Upper lobe of left lung (tissue), 6 donors: ENCODE measurements around the gene SLC22A13. TPM values are rescaled to one million over a fixed set of nuclear protein-coding genes. Genes with fewer than 3 reads are reported as not detected.

Experiments
- ATAC-seq, 2 donors: fragments of 200-7000 bp; cut with Tn5 transposase; one replicate each; pipeline ENCODE4 v1.9.1; 2022; ENCODE audit warnings: mild to moderate bottlenecking in 2 of 2, moderate library complexity in 2 of 2; ENCODE audit not compliant: low FRiP score in 2 of 2
- DNase-seq, 2 donors: peaks; one replicate each; pipeline ENCODE4 v3.0.0-alpha.2; 2019 to 2020
- H3K27ac ChIP-seq, 4 donors: fragments of 200-600 bp; sonication (generic); one replicate each; pipeline ENCODE4 v1.5.1; 2016 to 2019
- H3K27me3 ChIP-seq, 4 donors: fragments of 200-600 bp; sonication (generic); one replicate each; pipeline ENCODE4 v1.5.1; 2017 to 2019
- H3K36me3 ChIP-seq, 4 donors: fragments of 200-600 bp; sonication (generic); one replicate each; pipeline ENCODE4 v1.5.1; 2016 to 2019
- H3K4me1 ChIP-seq, 4 donors: fragments of 200-600 bp; sonication (generic); one replicate each; pipeline ENCODE4 v1.5.1; 2018 to 2019
- H3K4me3 ChIP-seq, 4 donors: fragments of 200-600 bp; sonication (generic); one replicate each; pipeline ENCODE4 v1.5.1; 2017 to 2019; ENCODE audit warnings: mild to moderate bottlenecking in 2 of 4, moderate library complexity in 1 of 4
- H3K9me3 ChIP-seq, 4 donors: fragments of 200-600 bp; sonication (generic); one replicate each; pipeline ENCODE4 v1.5.1; 2018 to 2019
- EP300 ChIP-seq, 4 donors: sonication (generic); formaldehyde crosslinking; IDR thresholded peaks; one replicate each; pipeline ENCODE4 v1.5.1; 2017; ENCODE audit warnings: antibody characterized with exemption in 4 of 4, control low read depth in 2 of 4
- POLR2A ChIP-seq, 4 donors: fragments of 450-650 bp; IDR thresholded peaks; one replicate each; pipeline ENCODE4 v1.5.1; 2016 to 2017; ENCODE audit warnings: antibody characterized with exemption in 4 of 4, mild to moderate bottlenecking in 2 of 4
- POLR2AphosphoS5 ChIP-seq, 2 donors: sonication (generic); formaldehyde crosslinking; IDR thresholded peaks; one replicate each; pipeline ENCODE4 v1.5.1; 2017; ENCODE audit warnings: antibody characterized with exemption in 2 of 2
- WGBS, 2 donors: methylation state at CpG; one replicate each; pipeline ENCODE4 v1.1.5; 2017 to 2018; 5-methylcytosine and 5-hydroxymethylcytosine counted together
- total RNA-seq, 6 donors: library from RNA; depleted of rRNA in 4 of 6; stranded (reverse); fragments of >200 nt in 4 of 6; gene quantifications; one replicate each; pipeline versions ENCODE4 v1.1.0 to v1.2.1, GENCODE V29; 2016 to 2021
- TF ChIP-seq, protein P1 (sequence below), 6 experiments: fragments of 450-650 bp in 4 of 6; fragments of 200-600 bp in 2 of 6; sonication (generic) in 2 of 6; IDR thresholded peaks; one replicate each; pipeline ENCODE4 v1.5.1; 2016 to 2019; ENCODE audit warnings: antibody characterized with exemption in 6 of 6
- donor health status: DM: no; HTN: no; CAD: no; lungs with moderate emphysema.
- donor health status: DM: no; HTN: yes; CAD: no; lungs with severe emphysema.

The SLC22A13 gene
- total RNA-seq, 6 donors from 2014 or later = 0.27 to 1.6 (median 0.48) TPM; not detected in 2

GRCh38 chr3:38268087-38268486 is 2.5 kb downstream of the SLC22A13 start:
- no peak for TF ChIP-seq POLR2A (IDR thresholded peaks at IDR 0.05)
- no peak for TF ChIP-seq POLR2AphosphoS5 (IDR thresholded peaks at IDR 0.05)
- TF ChIP-seq, protein P1, sequence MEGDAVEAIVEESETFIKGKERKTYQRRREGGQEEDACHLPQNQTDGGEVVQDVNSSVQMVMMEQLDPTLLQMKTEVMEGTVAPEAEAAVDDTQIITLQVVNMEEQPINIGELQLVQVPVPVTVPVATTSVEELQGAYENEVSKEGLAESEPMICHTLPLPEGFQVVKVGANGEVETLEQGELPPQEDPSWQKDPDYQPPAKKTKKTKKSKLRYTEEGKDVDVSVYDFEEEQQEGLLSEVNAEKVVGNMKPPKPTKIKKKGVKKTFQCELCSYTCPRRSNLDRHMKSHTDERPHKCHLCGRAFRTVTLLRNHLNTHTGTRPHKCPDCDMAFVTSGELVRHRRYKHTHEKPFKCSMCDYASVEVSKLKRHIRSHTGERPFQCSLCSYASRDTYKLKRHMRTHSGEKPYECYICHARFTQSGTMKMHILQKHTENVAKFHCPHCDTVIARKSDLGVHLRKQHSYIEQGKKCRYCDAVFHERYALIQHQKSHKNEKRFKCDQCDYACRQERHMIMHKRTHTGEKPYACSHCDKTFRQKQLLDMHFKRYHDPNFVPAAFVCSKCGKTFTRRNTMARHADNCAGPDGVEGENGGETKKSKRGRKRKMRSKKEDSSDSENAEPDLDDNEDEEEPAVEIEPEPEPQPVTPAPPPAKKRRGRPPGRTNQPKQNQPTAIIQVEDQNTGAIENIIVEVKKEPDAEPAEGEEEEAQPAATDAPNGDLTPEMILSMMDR (IDR thresholded peaks at IDR 0.05) = no peak
- TF ChIP-seq EP300 (IDR thresholded peaks at IDR 0.05) = no peak
- 57 to 61% methylated on average over 5 of the region's 5 CpGs for WGBS, 2 donors
- Histone ChIP-seq H3K4me1 (no peaks in the 10 kb centered on the region), H3K27ac (no peak overlapping the region), H3K9me3 (no peaks in the 10 kb centered on the region), H3K27me3 (no peaks in the 10 kb centered on the region), H3K4me3 (no peak overlapping the region), H3K36me3 (no peaks in the 10 kb centered on the region)
- DNase-seq (no peak), ATAC-seq (peak in 1 of 2 donors; percentile 40)

DNA sequence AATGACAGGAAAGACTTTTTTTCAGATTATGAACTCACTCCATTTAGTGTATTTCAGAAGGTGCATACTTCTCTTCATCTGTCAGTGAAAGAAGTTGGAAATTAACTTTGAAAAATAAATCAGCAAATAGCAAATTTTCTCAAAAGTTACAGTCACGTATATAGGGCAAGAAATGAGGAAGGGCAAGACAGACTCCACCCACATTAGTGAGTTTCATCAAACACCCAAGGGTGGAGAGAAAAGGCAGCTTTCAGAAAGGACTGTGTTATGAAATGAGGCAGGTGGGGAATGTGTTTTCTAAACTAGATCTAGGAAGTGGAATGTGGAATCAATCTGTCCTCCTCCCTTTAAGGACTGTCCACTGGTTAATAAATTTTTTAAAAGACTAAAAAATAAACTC is 2.9 kb downstream of the SLC22A13 start:
- peak in 1 of 2 donors; percentile 41 for ATAC-seq
- Histone ChIP-seq H3K9me3 (no peaks in the 10 kb centered on the region), H3K4me3 (no peak overlapping the region), H3K4me1 (no peaks in the 10 kb centered on the region), H3K27ac (no peak overlapping the region), H3K27me3 (no peaks in the 10 kb centered on the region), H3K36me3 (no peaks in the 10 kb centered on the region)
- DNase-seq = no peak
- WGBS, 2 donors = 65 to 76% methylated on average over 1 of the region's 1 CpG
- TF ChIP-seq POLR2A (IDR thresholded peaks at IDR 0.05) = no peak
- no peak for TF ChIP-seq EP300 (IDR thresholded peaks at IDR 0.05)
- TF ChIP-seq, protein P1 (IDR thresholded peaks at IDR 0.05) = no peak
- no peak for TF ChIP-seq POLR2AphosphoS5 (IDR thresholded peaks at IDR 0.05)

- Histone ChIP-seq H3K27me3 (no peaks in the 10 kb centered on the region), H3K36me3 (peaks cover 0 to 4% (median 0%) of the 10 kb centered on the region in 4 donors), H3K9me3 (no peaks in the 10 kb centered on the region), H3K4me1 (no peaks in the 10 kb centered on the region), H3K4me3 (no peak overlapping the region), H3K27ac (no peak overlapping the region)
- ATAC-seq = no peak
- DNase-seq = no peak
- TF ChIP-seq EP300 (IDR thresholded peaks at IDR 0.05) = no peak
- TF ChIP-seq, protein P1 (IDR thresholded peaks at IDR 0.05) = no peak
- TF ChIP-seq POLR2AphosphoS5 (IDR thresholded peaks at IDR 0.05) = no peak
- TF ChIP-seq POLR2A (IDR thresholded peaks at IDR 0.05) = no peak
- WGBS, 2 donors = 85 to 88% methylated on average over 3 of the region's 3 CpGs
Observed at GRCh38 chr3:38270606-38271005, 5.0 kb downstream of the SLC22A13 start.

DNA sequence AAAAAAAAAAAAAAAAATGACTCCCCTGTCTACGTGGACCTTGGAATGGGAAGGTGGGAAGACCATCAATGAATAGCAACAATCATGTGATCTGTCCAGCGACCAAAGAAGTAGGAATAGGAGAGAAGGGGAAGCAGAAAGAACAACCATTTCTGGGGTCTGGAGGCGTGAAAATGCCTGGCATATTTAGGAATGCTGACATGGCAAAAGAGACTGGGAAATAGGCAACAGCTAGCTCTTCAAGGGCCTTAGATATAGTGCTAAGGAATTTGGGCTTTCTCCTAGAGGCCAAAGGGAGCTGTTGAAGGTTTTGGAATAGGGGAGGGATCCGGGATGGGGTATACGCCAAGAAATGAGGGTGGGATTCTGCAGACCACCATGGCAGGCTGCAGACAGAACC is 5.9 kb downstream of the SLC22A13 start:
- no peak for TF ChIP-seq POLR2A (IDR thresholded peaks at IDR 0.05)
- TF ChIP-seq EP300 (IDR thresholded peaks at IDR 0.05) = no peak
- TF ChIP-seq POLR2AphosphoS5 (IDR thresholded peaks at IDR 0.05) = no peak
- TF ChIP-seq, protein P1 (IDR thresholded peaks at IDR 0.05) = no peak
- 94 to 95% methylated on average over 5 of the region's 5 CpGs for WGBS, 2 donors

More for the DNA sequence above, 5.9 kb downstream of the SLC22A13 start:
- no peak overlapping the region for H3K27ac ChIP-seq
- no peaks in the 10 kb centered on the region for H3K9me3 ChIP-seq
- DNase-seq (no peak), ATAC-seq (no peak)
- no peaks in the 10 kb centered on the region for H3K27me3 ChIP-seq
- H3K36me3 ChIP-seq = peaks cover 0 to 4% (median 0%) of the 10 kb centered on the region in 4 donors
- H3K4me1 ChIP-seq = no peaks in the 10 kb centered on the region
- no peak overlapping the region for H3K4me3 ChIP-seq
